GM18858 (cell line): ENCODE results near the gene COX6B2.

Experiments
- ATAC-seq: cut with Tn5 transposase; IDR thresholded peaks from one replicate; pipeline ENCODE4 v1.9.1; 2021; ENCODE audit not compliant: unreplicated experiment

The COX6B2 gene

GRCh38 chr19:55383279-55384130 lies 29.0 kb upstream of the COX6B2 start:
- ATAC-seq = no peak

GRCh38 chr19:55382522-55383054 lies 28.1 kb upstream of the COX6B2 start:
- ATAC-seq = no peak

GRCh38 chr19:55382013-55382412 lies 27.5 kb upstream of the COX6B2 start:
- no peak for ATAC-seq

GRCh38 chr19:55379174-55379573 lies 24.7 kb upstream of the COX6B2 start:
- no peak for ATAC-seq

- ATAC-seq = no peak
Measured at GRCh38 chr19:55377356-55378131, 23.0 kb upstream of the COX6B2 start.

- no peak for ATAC-seq
Measured at GRCh38 chr19:55376241-55376933, 21.9 kb upstream of the COX6B2 start, which contains the start of gene TMEM190. TMEM190 (plus strand) TSS chr19:55376826; CDS start chr19:55376854, 28 bp downstream.

- ATAC-seq = no peak
Measured at GRCh38 chr19:55373993-55374757, 19.7 kb upstream of the COX6B2 start.

- ATAC-seq = no peak
Measured at GRCh38 chr19:55373306-55373992, 18.9 kb upstream of the COX6B2 start.

GRCh38 chr19:55372316-55373081 lies 18.0 kb upstream of the COX6B2 start:
- ATAC-seq = no peak

GRCh38 chr19:55370305-55370988 lies 15.9 kb upstream of the COX6B2 start, which contains the start of gene IL11:
IL11 (minus strand) TSS chr19:55370463; CDS start chr19:55370310, 153 bp downstream.
- ATAC-seq = no peak

- ATAC-seq = no peak
Measured at GRCh38 chr19:55369653-55370304, 15.3 kb upstream of the COX6B2 start.

- no peak for ATAC-seq
Measured at GRCh38 chr19:55368701-55369563, 14.4 kb upstream of the COX6B2 start.

GRCh38 chr19:55368106-55368505 lies 13.6 kb upstream of the COX6B2 start:
- no peak for ATAC-seq

- no peak for ATAC-seq
Measured at GRCh38 chr19:55366790-55367189, 12.3 kb upstream of the COX6B2 start.

GRCh38 chr19:55365964-55366363 lies 11.4 kb upstream of the COX6B2 start:
- no peak for ATAC-seq

GRCh38 chr19:55365245-55365644 lies 10.7 kb upstream of the COX6B2 start:
- ATAC-seq = no peak
